HFF-Myc (cell line): ENCODE measurements around the gene KRT4.

Experiments
- DNase-seq: peaks from one replicate; pipeline ENCODE4 v3.0.0-alpha.2; 2011; ENCODE audit warnings: low read depth; ENCODE audit errors: extremely low read depth
- H3K4me3 ChIP-seq: replicated peaks from 2 replicates; pipeline ENCODE4 v1.5.1; 2011; ENCODE audit warnings: low read depth, mild to moderate bottlenecking, control low read depth, low read length
- CTCF ChIP-seq: IDR thresholded peaks from 2 replicates; pipeline ENCODE4 v1.5.1; 2012; ENCODE audit warnings: mild to moderate bottlenecking, low read depth, low read length, control low read depth; ENCODE audit errors: missing control alignments

The KRT4 gene

GRCh38 chr12:52845946-52846345 is 32.0 kb upstream of the KRT4 start:
- TF ChIP-seq CTCF = no peak
- no peak overlapping the region for H3K4me3 ChIP-seq
- no peak for DNase-seq

GRCh38 chr12:52844386-52844785 is 30.5 kb upstream of the KRT4 start:
- no peak overlapping the region for H3K4me3 ChIP-seq
- DNase-seq = no peak
- TF ChIP-seq CTCF = no peak

GRCh38 chr12:52839436-52840105 is 25.7 kb upstream of the KRT4 start:
- H3K4me3 ChIP-seq = no peak overlapping the region
- TF ChIP-seq CTCF = no peak
- no peak for DNase-seq

- TF ChIP-seq CTCF = no peak
- no peak for DNase-seq
- H3K4me3 ChIP-seq = no peak overlapping the region
Measured at GRCh38 chr12:52838609-52839435, 24.9 kb upstream of the KRT4 start.

- no peak for DNase-seq
- TF ChIP-seq CTCF = no peak
- H3K4me3 ChIP-seq = no peak overlapping the region
Measured at GRCh38 chr12:52837781-52838608, 24.1 kb upstream of the KRT4 start.

GRCh38 chr12:52837413-52837741 is 23.5 kb upstream of the KRT4 start:
- DNase-seq = peak; percentile 31
- no peak for TF ChIP-seq CTCF
- H3K4me3 ChIP-seq = no peak overlapping the region
